Fibroblast of skin of left quadriceps (primary cell): Measurements from ENCODE around the gene TTLL1.

Experiments
- DNase-seq, 2 experiments: peaks; one replicate each; pipeline ENCODE4 v3.0.0-alpha.2; 2013; ENCODE audit warnings: low read depth in 2 of 2

The TTLL1 gene

DNA sequence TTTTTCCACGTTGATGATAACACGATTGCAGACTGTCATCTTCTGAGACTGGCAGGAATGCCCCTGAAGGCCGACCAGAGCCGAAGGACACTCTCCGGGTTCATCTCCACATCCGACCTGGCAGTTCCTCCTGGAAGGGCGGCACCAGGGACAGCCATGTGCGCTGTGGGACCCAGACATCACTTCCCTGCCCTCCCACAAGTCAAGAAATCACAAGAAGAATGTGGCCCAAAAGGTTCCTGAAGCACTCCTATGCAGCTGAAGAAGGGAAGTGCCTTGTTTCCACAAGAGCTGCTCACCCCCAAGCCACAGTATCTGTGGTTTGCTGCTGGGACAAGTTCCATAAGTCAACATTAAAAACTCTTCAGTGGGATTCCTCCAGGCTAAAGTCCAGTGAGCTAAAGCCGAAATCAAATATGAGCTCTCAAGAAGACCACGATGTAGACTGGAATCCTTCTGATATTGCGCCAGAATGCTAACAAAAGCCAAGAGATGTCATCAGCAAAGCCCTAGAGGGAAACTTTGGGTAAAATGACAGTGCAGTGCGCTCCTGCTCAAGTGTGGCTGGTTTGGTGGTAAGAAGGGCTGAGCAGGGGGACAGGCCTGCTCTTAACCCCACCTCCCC, 95.4 kb downstream of the TTLL1 start:
- DNase-seq, result peak; percentile 57 to 60

DNA sequence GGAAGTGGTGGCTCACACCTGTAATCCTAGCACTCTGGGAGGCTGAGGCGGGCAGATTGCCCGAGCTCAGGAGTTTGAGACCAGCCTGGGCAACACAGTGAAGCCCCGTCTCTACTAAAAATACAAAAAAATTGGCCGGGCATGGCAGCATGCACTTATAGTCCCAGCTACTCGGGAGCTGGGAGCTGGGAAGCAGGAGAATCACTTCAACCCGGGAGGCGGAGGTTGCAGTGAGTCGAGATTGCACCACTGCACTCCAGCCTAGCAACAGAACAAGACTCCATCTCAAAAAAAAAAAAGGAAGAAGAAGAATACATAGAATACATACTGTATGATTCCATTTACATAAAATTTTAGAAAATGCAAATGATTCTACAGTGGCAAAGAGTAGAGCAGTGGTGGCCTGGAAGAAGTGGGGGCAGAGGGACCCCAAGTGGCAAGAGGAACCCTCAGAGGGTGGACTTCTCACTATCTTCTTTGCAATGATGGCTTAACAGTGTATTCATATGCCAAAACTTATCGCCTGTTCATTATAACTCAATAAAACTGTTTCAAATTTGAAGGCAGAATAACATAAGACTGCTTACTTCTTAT, 96.2 kb downstream of the TTLL1 start:
- no peak for DNase-seq

DNA sequence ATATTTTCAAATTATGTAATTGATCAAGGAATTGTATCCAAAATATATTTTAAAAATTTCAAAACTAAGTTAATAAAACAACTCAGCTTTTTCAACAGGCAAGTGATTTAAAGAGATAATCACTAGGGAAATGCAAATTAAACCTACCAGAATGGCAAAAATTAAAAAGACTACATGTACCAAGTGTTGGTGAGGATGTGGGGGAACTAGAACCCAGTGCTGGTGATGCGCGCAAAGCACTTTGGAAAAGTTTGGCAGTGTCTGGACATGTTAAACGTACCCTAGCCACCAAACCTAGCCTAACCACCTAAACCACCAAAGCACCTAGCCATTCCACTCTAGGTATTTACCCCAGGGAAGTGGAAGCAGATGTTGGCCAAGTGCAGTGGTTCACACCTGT, 97.1 kb downstream of the TTLL1 start:
- DNase-seq, result no peak

DNA sequence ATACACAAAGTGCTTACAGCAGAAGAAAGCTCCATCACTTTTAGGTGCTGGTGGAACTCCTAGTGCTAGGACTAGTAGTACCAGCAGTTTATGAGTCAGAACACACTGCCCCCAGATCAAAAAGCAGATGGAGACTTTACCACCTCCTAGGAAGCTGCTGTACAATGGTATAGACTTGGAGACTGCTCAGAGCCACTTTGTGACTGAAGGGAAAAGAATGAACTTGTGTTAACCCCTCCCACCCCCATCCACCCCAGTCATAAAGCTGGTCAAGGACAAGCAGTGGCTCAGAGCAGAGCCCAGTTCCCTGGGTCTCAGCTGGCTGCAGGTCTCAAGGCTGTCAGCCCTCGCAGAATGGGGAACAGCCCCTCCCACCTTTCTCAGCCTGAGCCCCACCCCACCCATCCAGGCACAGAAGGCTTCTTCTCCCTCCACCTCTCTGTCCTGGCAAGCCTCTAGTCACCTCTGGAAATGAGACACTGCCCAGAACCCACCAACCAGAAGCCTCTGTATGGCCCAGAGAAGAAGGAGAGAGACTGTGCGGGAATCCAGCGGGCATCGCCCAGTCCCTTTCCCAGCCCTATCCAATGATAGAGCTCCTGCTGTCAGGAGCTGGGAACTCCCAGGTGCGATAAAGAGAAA, 98.1 kb downstream of the TTLL1 start:
- DNase-seq, result peak in 1 of 2 experiments; percentile 36

DNA sequence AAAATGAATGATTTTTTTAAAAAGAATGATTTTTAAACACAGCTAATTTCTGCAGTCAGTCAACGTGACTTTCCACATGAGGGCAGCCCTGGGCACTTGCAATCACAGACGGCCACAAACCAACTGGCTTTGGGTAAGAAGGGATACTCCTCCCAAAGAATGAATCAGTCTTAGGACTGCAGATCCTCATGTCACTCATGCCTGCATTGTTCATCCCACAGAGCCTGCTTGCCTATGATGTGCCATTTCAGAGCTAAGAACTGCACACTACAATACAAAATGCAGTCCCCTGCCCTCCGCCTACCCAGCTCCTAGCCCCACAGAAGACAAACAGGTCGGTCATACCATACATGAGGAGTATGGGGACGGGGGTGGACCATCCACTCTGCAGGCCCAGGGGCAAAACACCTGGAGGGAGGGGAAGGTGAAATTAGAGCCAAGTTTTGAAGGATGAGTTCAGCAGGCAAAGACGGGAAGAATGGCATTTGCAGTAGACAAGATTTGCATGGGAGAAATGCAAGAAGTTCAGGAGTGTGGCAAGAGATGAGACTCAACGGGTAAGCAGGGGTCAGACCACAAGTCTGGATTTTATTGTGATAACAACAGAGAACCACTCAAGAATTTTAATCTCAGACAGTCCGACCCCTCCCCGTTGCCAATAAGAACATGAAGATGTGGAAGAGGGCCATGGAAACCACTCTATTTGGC, 98.9 kb downstream of the TTLL1 start:
- peak; percentile 48 to 59 for DNase-seq
